Calu3 (cell line): Measurements from ENCODE around the gene HAVCR2. TPM values are rescaled to one million over a fixed set of nuclear protein-coding genes. Genes with fewer than 3 reads are reported as not detected.

Source experiments
- BruUV-seq: library from RNA; stranded (reverse); fragments of 400-500 nt; replicated peaks from 2 replicates; lab custom pipeline; 2021; lab: Mats Ljungman, UMichigan
- CTCF ChIA-PET: fragments of 300-600 bp; sonication (Branson Sonifier 250); formaldehyde crosslinking; loops from one replicate; lab custom pipeline; 2022; ENCODE audit warnings: antibody characterized with exemption; lab: Charles Lee
- DNase-seq: peaks from one replicate; pipeline ENCODE4 v3.0.0; 2022
- H3K27ac Mint-ChIP-seq: one replicate; pipeline ENCODE4 v1.8.0; 2022; ENCODE audit warnings: mixed read lengths; ENCODE audit not compliant: unreplicated experiment
- H3K27me3 Mint-ChIP-seq: one replicate; pipeline ENCODE4 v1.8.0; 2022; ENCODE audit warnings: mixed read lengths; ENCODE audit not compliant: unreplicated experiment
- H3K36me3 Mint-ChIP-seq: one replicate; pipeline ENCODE4 v1.8.0; 2022; ENCODE audit warnings: mild to moderate bottlenecking, moderate library complexity, mixed read lengths; ENCODE audit not compliant: insufficient read depth, unreplicated experiment
- H3K4me1 Mint-ChIP-seq: one replicate; pipeline ENCODE4 v1.8.0; 2022; ENCODE audit warnings: mild to moderate bottlenecking, low read depth, mixed read lengths; ENCODE audit not compliant: unreplicated experiment
- H3K4me3 Mint-ChIP-seq: one replicate; pipeline ENCODE4 v1.8.0; 2022; ENCODE audit warnings: mild to moderate bottlenecking, low read depth, moderate library complexity, mixed read lengths; ENCODE audit not compliant: unreplicated experiment
- H3K9me3 Mint-ChIP-seq: one replicate; pipeline ENCODE4 v1.8.0; 2022; ENCODE audit warnings: low read depth, mixed read lengths; ENCODE audit not compliant: unreplicated experiment
- CTCF ChIP-seq: fragments of 200-600 bp; IDR thresholded peaks from one replicate; pipeline ENCODE4 v1.8.0; 2022; ENCODE audit warnings: antibody characterized with exemption; ENCODE audit not compliant: unreplicated experiment
- intact Hi-C: fragments of 100-400 bp; cut with micrococcal nuclease; formaldehyde crosslinking; loops from one replicate; pipeline ENCODE4 v1.10.0; 2022; ENCODE audit not compliant: unreplicated experiment
- total RNA-seq: library from RNA; stranded (reverse); gene quantifications from 2 replicates; pipeline ENCODE4 v1.2.3, GENCODE V29; 2022

HAVCR2 gene
- total RNA-seq, 1 experiment from 2014 or later: 0.19 TPM

GRCh38 chr5:157148734-157149615, 40.1 kb upstream of the HAVCR2 start:
- H3K27ac Mint-ChIP-seq: peak overlapping the region; percentile 50
- TF ChIP-seq CTCF: peak; percentile 88
- peaks cover 10% of the 10 kb centered on the region for H3K4me1 Mint-ChIP-seq
- no TSS peak for BruUV-seq
- CTCF ChIA-PET: interaction anchor here (0.5 to 1.5 kb wide), 7 partner anchors 17 to 589 kb away, joined by 3 to 7 read pairs (median 3); partner anchors contain the start of gene GARIN3
- no peaks in the 10 kb centered on the region for H3K27me3 Mint-ChIP-seq
- H3K4me3 Mint-ChIP-seq: no peak overlapping the region
- intact Hi-C loops: loop anchor here (1.0 to 2.0 kb wide), 4 partner anchors 104 to 594 kb away; partner anchors contain the start of gene LSM11
- H3K36me3 Mint-ChIP-seq: peaks cover 4% of the 10 kb centered on the region
- no peaks in the 10 kb centered on the region for H3K9me3 Mint-ChIP-seq
- peak; percentile 86 for DNase-seq

- CTCF ChIA-PET: interaction anchor here (0.5 to 2.3 kb wide), 6 partner anchors 10 to 331 kb away, joined by 3 to 11 read pairs (median 4); no protein-coding TSS in a partner anchor
- no peaks in the 10 kb centered on the region for H3K9me3 Mint-ChIP-seq
- H3K36me3 Mint-ChIP-seq: peaks cover 40% of the 10 kb centered on the region
- H3K27ac Mint-ChIP-seq: peak overlapping the region; percentile 96
- peak; percentile 32 for DNase-seq
- peaks cover 12% of the 10 kb centered on the region for H3K4me1 Mint-ChIP-seq
- no peak for TF ChIP-seq CTCF
- peak overlapping the region; percentile 92 for H3K4me3 Mint-ChIP-seq
- intact Hi-C loops: loop anchor here (5.0 kb wide), 1 partner anchor 124 kb away; the partner anchor contains the start of gene CYFIP2
- H3K27me3 Mint-ChIP-seq: no peaks in the 10 kb centered on the region
- BruUV-seq: TSS peak; percentile 99
Observed at GRCh38 chr5:157143127-157143971, 34.5 kb upstream of the HAVCR2 start.

GRCh38 chr5:157142317-157143126, 33.7 kb upstream of the HAVCR2 start, which contains the start of gene MED7:
Gene MED7, minus strand, starts transcription at chr5:157142865. Its CDS starts 3,434 bp downstream, at chr5:157139431.
- no TSS peak for BruUV-seq
- CTCF ChIA-PET: interaction anchor here (0.5 to 2.3 kb wide), 8 partner anchors 9 to 331 kb away, joined by 3 to 11 read pairs (median 4); no protein-coding TSS in a partner anchor
- Mint-ChIP-seq H3K36me3 (peaks cover 40% of the 10 kb centered on the region), H3K27me3 (no peaks in the 10 kb centered on the region), H3K27ac (peak within 1 kb of the TSS; percentile 96), H3K9me3 (no peaks in the 10 kb centered on the region), H3K4me1 (peaks cover 12% of the 10 kb centered on the region), H3K4me3 (peak within 1 kb of the TSS; percentile 92)
- peak; percentile 95 for DNase-seq
- no peak for TF ChIP-seq CTCF
- intact Hi-C loops: loop anchor here (5.0 kb wide), 1 partner anchor 125 kb away; the partner anchor contains the start of gene CYFIP2
